H1 (cell line): ENCODE results near the gene DAGLA. TPM values are rescaled to one million over a fixed set of nuclear protein-coding genes. Genes with fewer than 3 reads are reported as not detected.

Experiments
- USF2 ChIP-seq: IDR thresholded peaks from 2 replicates; pipeline ENCODE4 v1.6.1; 2011; ENCODE audit warnings: low read length, improper control_type of control experiment
- polyA plus RNA-seq, 7 experiments: library from polyadenylated mRNA; depleted of rRNA in 3 of 7; stranded (reverse) in 5 of 7; unstranded in 2 of 7; fragments of >200 nt in 5 of 7; fragments of 200-250 nt in 2 of 7; gene quantifications; 1 replicate in 5 of 7; 2 replicates in 1 of 7; 4 replicates in 1 of 7; pipeline versions ENCODE4 v1.2.1 to v1.2.3, GENCODE V29; 2011 to 2013; ENCODE audit warnings: missing spikeins in 2 of 7, mixed read lengths in 2 of 7
- total RNA-seq: library from RNA; stranded (reverse); fragmentation: NEBNext Ultra II Directional; extraction: Animal tissue kit (Norgen Biotek cat#: 25700); gene quantifications from 2 replicates; pipeline ENCODE4 v1.2.1, GENCODE V29; 2021
- TF ChIP-seq, protein P1 (sequence below): IDR thresholded peaks from 2 replicates; pipeline ENCODE4 v1.6.1; 2012; ENCODE audit warnings: inconsistent platforms

Gene DAGLA
- total and polyA plus RNA-seq, 2 of the 8 experiments (the other 6 are each of a cell fraction or from before 2014, with no cell fraction given) = 3.6 to 6.6 TPM

DNA sequence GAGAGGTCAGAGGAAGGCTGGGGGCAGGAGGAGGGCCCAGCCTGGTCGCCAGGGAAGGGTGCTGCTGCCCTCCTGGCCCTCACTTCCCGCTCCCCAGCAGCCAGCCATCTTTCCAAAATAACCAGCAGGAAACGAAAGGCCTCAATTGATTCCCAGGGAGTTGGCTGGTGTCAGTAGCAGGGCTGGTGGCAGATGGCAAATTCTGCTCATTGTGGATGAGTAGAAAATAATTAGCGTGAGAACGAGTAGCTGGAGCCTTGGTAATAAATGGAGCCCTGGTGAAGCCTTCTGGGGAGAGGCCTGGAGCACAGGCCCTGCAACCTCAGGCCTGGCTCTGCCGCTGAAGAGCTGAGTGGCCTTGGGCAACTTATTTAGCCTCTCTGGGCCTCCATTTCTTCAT lies 31.3 kb downstream of the DAGLA start (continued):
- TF ChIP-seq USF2 = no peak
- TF ChIP-seq, protein P1, sequence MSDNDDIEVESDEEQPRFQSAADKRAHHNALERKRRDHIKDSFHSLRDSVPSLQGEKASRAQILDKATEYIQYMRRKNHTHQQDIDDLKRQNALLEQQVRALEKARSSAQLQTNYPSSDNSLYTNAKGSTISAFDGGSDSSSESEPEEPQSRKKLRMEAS = no peak
